Smooth muscle cell (in vitro differentiated cells): ENCODE measurements around the gene MAGIX. TPM values are rescaled to one million over a fixed set of nuclear protein-coding genes. Genes with fewer than 3 reads are reported as not detected.

ENCODE experiments used
- DNase-seq: peaks from one replicate; lab custom pipeline; 2025; ENCODE audit not compliant: unreplicated experiment; lab: John Stamatoyannopoulos, UW
- H2AFZ ChIP-seq: fragments of 200-600 bp; sonication (generic); 2 replicates; pipeline ENCODE4 v1.6.0; 2016; ENCODE audit warnings: antibody characterized with exemption, low read depth, mild to moderate bottlenecking
- H3F3A ChIP-seq: fragments of 200-600 bp; sonication (generic); 2 replicates; pipeline ENCODE4 v1.6.0; 2017; ENCODE audit warnings: antibody characterized with exemption, low read depth
- H3K27ac ChIP-seq: fragments of 200-600 bp; sonication (generic); 2 replicates; pipeline ENCODE4 v1.5.1; 2016; ENCODE audit warnings: low read depth, mild to moderate bottlenecking
- H3K27me3 ChIP-seq: fragments of 200-600 bp; sonication (generic); 2 replicates; pipeline ENCODE4 v1.6.1; 2016; ENCODE audit warnings: low read depth, mild to moderate bottlenecking
- H3K36me3 ChIP-seq: fragments of 200-600 bp; sonication (generic); 2 replicates; pipeline ENCODE4 v1.5.1; 2016; ENCODE audit warnings: low read depth
- H3K4me1 ChIP-seq: fragments of 200-600 bp; sonication (generic); 2 replicates; pipeline ENCODE4 v1.5.1; 2016; ENCODE audit warnings: low read depth
- H3K4me2 ChIP-seq: fragments of 200-600 bp; sonication (generic); 2 replicates; pipeline ENCODE4 v1.6.0; 2016; ENCODE audit warnings: mild to moderate bottlenecking
- H3K4me3 ChIP-seq: fragments of 200-600 bp; sonication (generic); 2 replicates; pipeline ENCODE4 v1.5.1; 2016; ENCODE audit warnings: mild to moderate bottlenecking
- H3K79me2 ChIP-seq: fragments of 200-600 bp; sonication (generic); 2 replicates; pipeline ENCODE4 v1.6.0; 2016; ENCODE audit warnings: low read depth, mild to moderate bottlenecking
- H3K9ac ChIP-seq: fragments of 200-600 bp; sonication (generic); 2 replicates; pipeline ENCODE4 v1.6.0; 2016; ENCODE audit warnings: low read depth
- H3K9me3 ChIP-seq: fragments of 200-600 bp; sonication (generic); replicated peaks from 2 replicates; pipeline ENCODE4 v1.5.1; 2016; ENCODE audit warnings: low read depth
- H4K20me1 ChIP-seq: fragments of 200-600 bp; sonication (generic); 2 replicates; pipeline ENCODE4 v1.6.0; 2016; ENCODE audit warnings: low read depth
- CTCF ChIP-seq: fragments of 200-600 bp; sonication (generic); IDR thresholded peaks from 2 replicates; pipeline ENCODE4 v1.5.1; 2017; ENCODE audit warnings: borderline replicate concordance, mild to moderate bottlenecking, antibody characterized with exemption; ENCODE audit not compliant: insufficient read depth, poor library complexity, severe bottlenecking
- WGBS: methylation state at CpG from one replicate; pipeline ENCODE4 v1.1.7; 2016; ENCODE audit warnings: low lambda C conversion rate; 5-methylcytosine and 5-hydroxymethylcytosine counted together
- polyA plus RNA-seq: library from polyadenylated mRNA; unstranded; fragments of >200 nt; fragmentation: Nextera tagmentation; extraction: Ambion mirVana; gene quantifications from 2 replicates; pipeline ENCODE4 v1.2.1, GENCODE V29; 2016
- total RNA-seq: library from RNA; depleted of rRNA; stranded (reverse); fragments of >200 nt; gene quantifications from 2 replicates; pipeline ENCODE4 v1.2.3, GENCODE V29; 2014

The MAGIX gene
- total and polyA plus RNA-seq, 2 experiments from 2014 or later = 0.45 to 3.8 TPM

GRCh38 chrX:49153467-49153866 is 9.1 kb upstream of the MAGIX start:
- no peak overlapping the region for H3K27ac ChIP-seq
- TF ChIP-seq CTCF = no peak
- H2AFZ ChIP-seq = no peak overlapping the region
- no peak overlapping the region for H3K9ac ChIP-seq
- H3K36me3 ChIP-seq = no peaks in the 10 kb centered on the region
- H3K79me2 ChIP-seq = no peaks in the 10 kb centered on the region
- H3K4me2 ChIP-seq = no peak overlapping the region
- H3K9me3 ChIP-seq = no peaks in the 10 kb centered on the region
- no peaks in the 10 kb centered on the region for H3K4me1 ChIP-seq
- H3K27me3 ChIP-seq = no peaks in the 10 kb centered on the region
- no peaks in the 10 kb centered on the region for H4K20me1 ChIP-seq
- no peak overlapping the region for H3K4me3 ChIP-seq
- no peak for DNase-seq
- no peaks in the 10 kb centered on the region for H3F3A ChIP-seq
- WGBS = 95% methylated on average over 1 of the region's 1 CpG

GRCh38 chrX:49155243-49155899 is 7.2 kb upstream of the MAGIX start:
- H3K4me3 ChIP-seq = peak overlapping the region; percentile 47
- no peaks in the 10 kb centered on the region for H3K36me3 ChIP-seq
- no peak overlapping the region for H3K9ac ChIP-seq
- no peaks in the 10 kb centered on the region for H3K79me2 ChIP-seq
- DNase-seq = no peak
- H4K20me1 ChIP-seq = no peaks in the 10 kb centered on the region
- TF ChIP-seq CTCF = no peak
- H3K4me2 ChIP-seq = peak overlapping the region; percentile 83
- no peaks in the 10 kb centered on the region for H3K4me1 ChIP-seq
- H3F3A ChIP-seq = no peaks in the 10 kb centered on the region
- H2AFZ ChIP-seq = no peak overlapping the region
- no peaks in the 10 kb centered on the region for H3K27me3 ChIP-seq
- WGBS = 49% methylated on average over 18 of the region's 18 CpGs
- H3K27ac ChIP-seq = peak overlapping the region; percentile 96
- no peaks in the 10 kb centered on the region for H3K9me3 ChIP-seq

- H3K9ac ChIP-seq = peak overlapping the region; percentile 91
- TF ChIP-seq CTCF = peak; percentile 61
- WGBS = 53% methylated on average over 46 of the region's 65 CpGs
- H3K4me1 ChIP-seq = no peaks in the 10 kb centered on the region
- no peaks in the 10 kb centered on the region for H3K9me3 ChIP-seq
- no peaks in the 10 kb centered on the region for H4K20me1 ChIP-seq
- peak overlapping the region; percentile 96 for H3K27ac ChIP-seq
- H2AFZ ChIP-seq = no peak overlapping the region
- peak overlapping the region; percentile 47 for H3K4me3 ChIP-seq
- H3K36me3 ChIP-seq = no peaks in the 10 kb centered on the region
- no peaks in the 10 kb centered on the region for H3K27me3 ChIP-seq
- no peaks in the 10 kb centered on the region for H3K79me2 ChIP-seq
- H3K4me2 ChIP-seq = peak overlapping the region; percentile 83
- H3F3A ChIP-seq = no peaks in the 10 kb centered on the region
- peak; percentile 66 for DNase-seq
Measured at GRCh38 chrX:49155900-49156837, 6.4 kb upstream of the MAGIX start.
